ENCODE measurements around the gene CLCA2. TPM values are rescaled to one million over a fixed set of nuclear protein-coding genes. Genes with fewer than 3 reads are reported as not detected.

The CLCA2 gene
- total and polyA plus RNA-seq, 2 of the 8 experiments (the other 6 are each of a cell fraction or from before 2014, with no cell fraction given), result not detected

DNA sequence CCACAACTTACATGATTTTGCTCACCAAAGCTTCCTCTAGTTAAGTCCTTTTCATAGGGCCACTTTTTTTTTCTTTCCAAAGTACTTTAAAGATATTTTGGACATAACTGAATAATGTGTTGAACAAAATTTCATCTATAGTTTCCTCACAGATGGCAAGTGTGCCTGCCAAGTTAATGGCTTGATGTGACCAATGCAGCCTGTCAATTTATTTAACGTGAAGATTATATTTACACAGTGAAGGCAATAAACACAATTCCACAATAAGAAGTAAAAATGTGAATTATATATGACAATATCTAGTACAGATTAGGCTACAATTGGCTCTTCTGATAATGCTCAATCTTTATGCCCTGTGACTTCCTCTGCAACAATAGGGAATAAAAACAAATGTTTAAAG, 18.0 kb downstream of the CLCA2 start (continued):
- TF ChIP-seq, protein P1, sequence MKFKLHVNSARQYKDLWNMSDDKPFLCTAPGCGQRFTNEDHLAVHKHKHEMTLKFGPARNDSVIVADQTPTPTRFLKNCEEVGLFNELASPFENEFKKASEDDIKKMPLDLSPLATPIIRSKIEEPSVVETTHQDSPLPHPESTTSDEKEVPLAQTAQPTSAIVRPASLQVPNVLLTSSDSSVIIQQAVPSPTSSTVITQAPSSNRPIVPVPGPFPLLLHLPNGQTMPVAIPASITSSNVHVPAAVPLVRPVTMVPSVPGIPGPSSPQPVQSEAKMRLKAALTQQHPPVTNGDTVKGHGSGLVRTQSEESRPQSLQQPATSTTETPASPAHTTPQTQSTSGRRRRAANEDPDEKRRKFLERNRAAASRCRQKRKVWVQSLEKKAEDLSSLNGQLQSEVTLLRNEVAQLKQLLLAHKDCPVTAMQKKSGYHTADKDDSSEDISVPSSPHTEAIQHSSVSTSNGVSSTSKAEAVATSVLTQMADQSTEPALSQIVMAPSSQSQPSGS (IDR thresholded peaks at IDR 0.05; ENCODE audit: low read length), result no peak
- TF ChIP-seq PHF8 (conservative IDR thresholded peaks at IDR 0.05; ENCODE audit: low read depth, low read length), result no peak
- TF ChIP-seq, protein P2, sequence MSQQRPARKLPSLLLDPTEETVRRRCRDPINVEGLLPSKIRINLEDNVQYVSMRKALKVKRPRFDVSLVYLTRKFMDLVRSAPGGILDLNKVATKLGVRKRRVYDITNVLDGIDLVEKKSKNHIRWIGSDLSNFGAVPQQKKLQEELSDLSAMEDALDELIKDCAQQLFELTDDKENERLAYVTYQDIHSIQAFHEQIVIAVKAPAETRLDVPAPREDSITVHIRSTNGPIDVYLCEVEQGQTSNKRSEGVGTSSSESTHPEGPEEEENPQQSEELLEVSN (IDR thresholded peaks at IDR 0.05), result no peak
- TF ChIP-seq TAF1 (IDR thresholded peaks at IDR 0.05; ENCODE audit: low read depth, low read length), result no peak
- no peak for TF ChIP-seq TAF7 (optimal IDR thresholded peaks at IDR 0.05; ENCODE audit: borderline replicate concordance, low read depth, low read length)
- TF ChIP-seq POLR2A (IDR thresholded peaks at IDR 0.05; ENCODE audit: control extremely low read depth in 1 of 2, low read depth in 2 of 2, low read length in 2 of 2), result no peak
- TF ChIP-seq SIX5 (IDR thresholded peaks at IDR 0.05; ENCODE audit: low read depth, low read length), result no peak

Data from H1 (cell line).